Heart left ventricle (tissue), 16 donors: ENCODE results near the gene HDGFL2. TPM values are rescaled to one million over a fixed set of nuclear protein-coding genes. Genes with fewer than 3 reads are reported as not detected.

Experiments used
- ATAC-seq, 4 donors: fragments of 200-7000 bp; cut with Tn5 transposase; one replicate each; pipeline ENCODE4 v1.9.1; 2020 to 2022; ENCODE audit warnings: moderate library complexity in 4 of 4, mild to moderate bottlenecking in 3 of 4, moderate number of reproducible peaks in 1 of 4
- DNase-seq, 5 donors: peaks; one replicate each; pipeline ENCODE4 v3.0.0-alpha.2; 2020
- H3K27ac ChIP-seq, 12 donors: fragments of 200-600 bp; sonication (generic) in 4 of 12; one replicate each; pipeline versions ENCODE4 v1.5.0 to v1.8.0; 2016 to 2022; ENCODE audit warnings: mild to moderate bottlenecking in 2 of 12
- H3K27me3 ChIP-seq, 9 donors: fragments of 200-600 bp; sonication (generic) in 2 of 9; one replicate each; pipeline versions ENCODE4 v1.5.1 to v1.8.0; 2016 to 2022; ENCODE audit warnings: mild to moderate bottlenecking in 3 of 9
- H3K36me3 ChIP-seq, 9 donors: fragments of 200-600 bp; sonication (generic) in 2 of 9; one replicate each; pipeline versions ENCODE4 v1.5.0 to v1.8.0; 2018 to 2022; ENCODE audit warnings: mild to moderate bottlenecking in 2 of 9
- H3K4me1 ChIP-seq, 12 donors: fragments of 200-600 bp; sonication (generic) in 4 of 12; one replicate each; pipeline versions ENCODE4 v1.5.0 to v1.8.0; 2016 to 2022; ENCODE audit warnings: mild to moderate bottlenecking in 3 of 12
- H3K4me3 ChIP-seq, 12 donors: fragments of 200-600 bp; sonication (generic) in 4 of 12; one replicate each; pipeline versions ENCODE4 v1.5.0 to v1.8.0; 2017 to 2022; ENCODE audit warnings: mild to moderate bottlenecking in 9 of 12, moderate library complexity in 4 of 12
- H3K9me3 ChIP-seq, 12 donors: fragments of 200-600 bp; sonication (generic) in 4 of 12; one replicate each; pipeline versions ENCODE4 v1.5.0 to v1.8.0; 2016 to 2022; ENCODE audit warnings: mild to moderate bottlenecking in 1 of 12
- POLR2A ChIP-seq, 2 donors: fragments of 450-650 bp; IDR thresholded peaks; one replicate each; pipeline ENCODE4 v1.6.1; 2017; ENCODE audit warnings: antibody characterized with exemption in 2 of 2, mild to moderate bottlenecking in 2 of 2, moderate library complexity in 2 of 2
- WGBS, 4 donors: extraction: QIAGEN DNeasy Blood & Tissue Kit in 2 of 4; methylation state at CpG; one replicate each; pipeline versions ENCODE4 v1.1.5 to v1.1.7; 2013 to 2018; 5-methylcytosine and 5-hydroxymethylcytosine counted together
- intact Hi-C, 10 donors: fragments of 100-400 bp; cut with DNase I; formaldehyde crosslinking; loops; one replicate each; pipeline versions ENCODE4 v1.11.1 to v1.14.2; 2022
- polyA plus RNA-seq, 2 donors: library from polyadenylated mRNA; stranded (reverse); fragments of 200-250 nt; gene quantifications; one replicate each; pipeline ENCODE4 v1.2.3, GENCODE V29; 2013
- total RNA-seq, 9 donors: library from RNA; depleted of rRNA in 2 of 9; stranded (reverse); fragments of >200 nt in 2 of 9; fragmentation: NEBNext Ultra II Directional in 3 of 9; extraction: Animal tissue kit (Norgen Biotek cat#: 25700) in 3 of 9; gene quantifications; one replicate each; pipeline versions ENCODE4 v1.1.0 to v1.2.4, GENCODE V29; 2016 to 2023
- TF ChIP-seq, protein P1 (sequence below), 12 donors: fragments of 200-600 bp; sonication (generic) in 4 of 12; IDR thresholded peaks; one replicate each; pipeline versions ENCODE4 v1.5.0 to v1.8.0; 2018 to 2022; ENCODE audit warnings: antibody characterized with exemption in 12 of 12, mild to moderate bottlenecking in 5 of 12
- donor health status: ischemic (EF 13 %, LVEDD 7.1; RV severe dilation, severe dysfunction).
- donor health status: healthy with polysubstance abuse.
- donor health status: DM: no; HTN: yes; CAD: no.
- donor health status: DM: no; HTN: no; CAD: no.
- donor health status: ischemic (EF 25% LVEDD 6.9; RV normal size, moderate dysfunction).
- donor health status: ischemic (EF 25% LVEDD 5.7; RV mildly dilated, moderate dysfunction).
- donor health status: healthy.
- donor health status: DM: yes; HTN: yes; CAD: no.
- donor health status: ischemic (EF 35%, LVEDD 5.7; RV mildly dilated, moderate dysfunction).
- donor health status: nonischemic (EF 11% LVEDD 7.7; RV severe dilation, severe dysfunction).
- donor health status: DM: yes; HTN: yes; CAD: no.
- donor health status: PGD.
- donor health status: ischemic (EF 29% LVEDD 5.4; RV normal size, mild dysfunction).
- donor health status: nonischemic (EF 23%, LVEDD 6.1; RV moderate dilation, normal function).

HDGFL2 gene
- total and polyA plus RNA-seq, 11 donors = 20.8 to 235 (median 30.7) TPM

DNA sequence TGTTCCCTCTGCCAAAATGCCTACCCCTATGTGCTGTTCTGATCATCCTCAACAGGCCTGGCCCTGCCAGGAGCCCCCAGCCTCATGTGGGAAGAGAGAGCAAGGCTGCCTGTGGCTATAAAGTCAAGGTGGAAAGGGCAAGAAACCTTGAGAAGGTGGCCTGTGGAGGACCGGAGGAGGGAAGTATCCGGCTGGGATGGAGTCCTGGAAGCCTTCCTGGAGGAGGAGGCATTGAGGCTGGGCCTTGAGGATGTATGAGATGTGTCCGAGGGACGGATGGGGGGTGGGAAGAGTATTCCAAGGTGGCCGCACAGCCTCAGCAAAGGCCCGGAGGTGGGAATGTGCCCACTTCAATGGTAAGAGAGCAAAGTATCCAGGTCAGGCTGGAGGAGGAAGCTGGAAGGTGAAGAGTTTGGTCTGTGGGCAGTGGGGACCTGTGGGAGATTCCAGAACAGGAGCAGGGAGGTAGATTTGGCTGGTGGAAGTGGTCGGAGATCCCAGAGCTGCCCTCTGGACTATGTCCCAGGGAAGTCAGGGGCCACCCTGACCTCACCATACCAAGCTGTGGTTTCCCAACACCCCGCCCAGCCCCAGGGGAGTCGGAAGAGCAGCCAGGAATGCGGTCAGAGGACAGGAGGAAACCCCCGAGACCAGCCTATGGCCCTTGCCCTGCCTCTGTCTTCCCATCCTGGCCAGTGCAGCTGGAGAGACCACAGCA lies 49.2 kb downstream of the HDGFL2 start:
- no peaks in the 10 kb centered on the region for H3K9me3 ChIP-seq
- H3K4me1 ChIP-seq = peaks cover 0 to 29% (median 12%) of the 10 kb centered on the region in 12 donors
- intact Hi-C loops = loop anchor here in 5 of 10 donors (10.0 kb wide), 2 partner anchors 247 to 257 kb away; partner anchors contain the start of gene SHD (in 2 of the 5)
- no peak for TF ChIP-seq POLR2A (IDR thresholded peaks at IDR 0.05)
- TF ChIP-seq, protein P1, sequence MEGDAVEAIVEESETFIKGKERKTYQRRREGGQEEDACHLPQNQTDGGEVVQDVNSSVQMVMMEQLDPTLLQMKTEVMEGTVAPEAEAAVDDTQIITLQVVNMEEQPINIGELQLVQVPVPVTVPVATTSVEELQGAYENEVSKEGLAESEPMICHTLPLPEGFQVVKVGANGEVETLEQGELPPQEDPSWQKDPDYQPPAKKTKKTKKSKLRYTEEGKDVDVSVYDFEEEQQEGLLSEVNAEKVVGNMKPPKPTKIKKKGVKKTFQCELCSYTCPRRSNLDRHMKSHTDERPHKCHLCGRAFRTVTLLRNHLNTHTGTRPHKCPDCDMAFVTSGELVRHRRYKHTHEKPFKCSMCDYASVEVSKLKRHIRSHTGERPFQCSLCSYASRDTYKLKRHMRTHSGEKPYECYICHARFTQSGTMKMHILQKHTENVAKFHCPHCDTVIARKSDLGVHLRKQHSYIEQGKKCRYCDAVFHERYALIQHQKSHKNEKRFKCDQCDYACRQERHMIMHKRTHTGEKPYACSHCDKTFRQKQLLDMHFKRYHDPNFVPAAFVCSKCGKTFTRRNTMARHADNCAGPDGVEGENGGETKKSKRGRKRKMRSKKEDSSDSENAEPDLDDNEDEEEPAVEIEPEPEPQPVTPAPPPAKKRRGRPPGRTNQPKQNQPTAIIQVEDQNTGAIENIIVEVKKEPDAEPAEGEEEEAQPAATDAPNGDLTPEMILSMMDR (IDR thresholded peaks at IDR 0.05) = no peak
- 74 to 80% (median 79%) methylated on average over 11 of the region's 11 CpGs for WGBS, 4 donors
- no peak for DNase-seq
- no peak for ATAC-seq
- H3K4me3 ChIP-seq = no peak overlapping the region
- H3K27me3 ChIP-seq = no peaks in the 10 kb centered on the region
- H3K36me3 ChIP-seq = peaks cover 0 to 7% (median 0%) of the 10 kb centered on the region in 9 donors
- peak overlapping the region in 3 of 12 donors; percentile 89 to 97 (median 95) for H3K27ac ChIP-seq

DNA sequence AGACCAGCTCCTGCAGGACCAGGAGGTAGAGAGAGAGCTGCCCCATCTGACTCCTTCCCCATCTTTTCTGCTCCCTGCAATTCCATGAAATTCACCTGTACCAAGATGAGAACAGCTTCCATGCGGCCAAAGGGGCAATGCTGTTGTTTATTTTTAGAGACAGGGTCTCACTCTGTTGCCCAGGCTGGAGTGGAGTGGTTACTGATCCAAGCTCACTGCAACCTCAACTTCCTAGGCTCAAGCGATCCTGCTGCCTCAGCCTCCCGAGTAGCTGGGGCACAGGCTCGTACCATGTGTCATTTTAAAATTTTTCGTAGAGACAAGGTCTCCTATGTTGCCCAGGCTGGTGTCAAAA lies 49.8 kb downstream of the HDGFL2 start:
- intact Hi-C loops = loop anchor here in 5 of 10 donors (10.0 kb wide), 2 partner anchors 247 to 257 kb away; partner anchors contain the start of gene SHD (in 2 of the 5)
- ATAC-seq (no peak), DNase-seq (no peak)
- TF ChIP-seq POLR2A (IDR thresholded peaks at IDR 0.05) = no peak
- TF ChIP-seq, protein P1 (IDR thresholded peaks at IDR 0.05) = no peak
- Histone ChIP-seq H3K27ac (peak overlapping the region in 1 of 12 donors; percentile 17), H3K27me3 (no peaks in the 10 kb centered on the region), H3K9me3 (no peaks in the 10 kb centered on the region), H3K36me3 (peaks cover 0 to 7% (median 0%) of the 10 kb centered on the region in 9 donors), H3K4me3 (no peak overlapping the region), H3K4me1 (peaks cover 0 to 23% (median 12%) of the 10 kb centered on the region in 12 donors)
- WGBS, 4 donors = 87 to 94% (median 90%) methylated on average over 5 of the region's 5 CpGs

DNA sequence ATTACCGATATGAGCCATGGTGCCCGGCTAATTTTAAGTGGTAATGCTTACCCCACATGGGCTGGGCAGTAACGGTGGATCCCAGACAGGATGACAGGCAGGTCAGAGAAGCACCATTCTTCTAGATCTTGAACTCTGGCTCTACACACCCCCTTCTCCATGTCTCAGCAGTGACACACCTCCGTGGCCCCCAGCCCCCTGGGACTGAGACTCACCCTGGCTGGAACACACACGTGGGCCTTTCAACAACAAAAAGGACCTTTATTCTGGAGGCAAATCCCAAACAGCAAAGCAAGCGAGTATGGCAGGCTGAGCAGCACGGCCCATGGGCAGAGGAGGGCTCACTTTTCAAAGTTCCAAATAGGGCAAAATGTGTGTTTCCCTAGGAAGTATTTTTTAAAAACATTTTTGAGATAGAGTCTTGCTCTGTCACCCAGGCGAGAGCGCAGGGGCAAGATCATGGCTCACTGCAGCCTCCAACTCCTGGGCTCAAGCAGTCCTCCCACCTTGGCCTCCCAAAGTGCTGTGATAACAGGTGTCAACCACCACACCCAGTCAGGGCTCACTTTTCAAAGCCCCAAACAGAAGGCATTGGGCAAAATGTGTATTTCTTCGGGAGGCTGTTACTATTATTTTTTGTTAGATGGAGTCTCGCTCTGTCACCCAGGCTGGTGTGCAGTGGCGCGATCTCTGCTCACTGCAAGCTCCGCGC lies 50.4 kb downstream of the HDGFL2 start:
- no peak overlapping the region for H3K27ac ChIP-seq
- no peaks in the 10 kb centered on the region for H3K27me3 ChIP-seq
- no peaks in the 10 kb centered on the region for H3K9me3 ChIP-seq
- peaks cover 0 to 7% (median 0%) of the 10 kb centered on the region in 9 donors for H3K36me3 ChIP-seq
- 84 to 91% (median 89%) methylated on average over 15 of the region's 15 CpGs for WGBS, 4 donors
- intact Hi-C loops = loop anchor here in 5 of 10 donors (10.0 kb wide), 2 partner anchors 248 to 258 kb away; partner anchors contain the start of gene SHD (in 2 of the 5)
- H3K4me1 ChIP-seq = peaks cover 0 to 23% (median 12%) of the 10 kb centered on the region in 12 donors
- TF ChIP-seq POLR2A (IDR thresholded peaks at IDR 0.05) = no peak
- TF ChIP-seq, protein P1 (IDR thresholded peaks at IDR 0.05) = no peak
- ATAC-seq (no peak), DNase-seq (no peak)
- no peak overlapping the region for H3K4me3 ChIP-seq
